Fibroblast of pulmonary artery (primary cell): ENCODE results near the gene RHOT2.

Experiments used
- DNase-seq: peaks from one replicate; pipeline ENCODE4 v3.0.0-alpha.2; 2010; ENCODE audit warnings: low read depth
- H3K4me3 ChIP-seq: replicated peaks from 2 replicates; pipeline ENCODE4 v1.5.1; 2011; ENCODE audit warnings: low read depth, mild to moderate bottlenecking, control low read depth, low read length, moderate library complexity
- TF ChIP-seq, protein P1 (sequence below): IDR thresholded peaks from 2 replicates; pipeline ENCODE4 v1.5.1; 2011; ENCODE audit warnings: mild to moderate bottlenecking, control low read depth, low read length, inconsistent platforms; ENCODE audit errors: missing control alignments

The RHOT2 gene

GRCh38 chr16:637081-638018, 30.6 kb upstream of the RHOT2 start:
- TF ChIP-seq, protein P1, sequence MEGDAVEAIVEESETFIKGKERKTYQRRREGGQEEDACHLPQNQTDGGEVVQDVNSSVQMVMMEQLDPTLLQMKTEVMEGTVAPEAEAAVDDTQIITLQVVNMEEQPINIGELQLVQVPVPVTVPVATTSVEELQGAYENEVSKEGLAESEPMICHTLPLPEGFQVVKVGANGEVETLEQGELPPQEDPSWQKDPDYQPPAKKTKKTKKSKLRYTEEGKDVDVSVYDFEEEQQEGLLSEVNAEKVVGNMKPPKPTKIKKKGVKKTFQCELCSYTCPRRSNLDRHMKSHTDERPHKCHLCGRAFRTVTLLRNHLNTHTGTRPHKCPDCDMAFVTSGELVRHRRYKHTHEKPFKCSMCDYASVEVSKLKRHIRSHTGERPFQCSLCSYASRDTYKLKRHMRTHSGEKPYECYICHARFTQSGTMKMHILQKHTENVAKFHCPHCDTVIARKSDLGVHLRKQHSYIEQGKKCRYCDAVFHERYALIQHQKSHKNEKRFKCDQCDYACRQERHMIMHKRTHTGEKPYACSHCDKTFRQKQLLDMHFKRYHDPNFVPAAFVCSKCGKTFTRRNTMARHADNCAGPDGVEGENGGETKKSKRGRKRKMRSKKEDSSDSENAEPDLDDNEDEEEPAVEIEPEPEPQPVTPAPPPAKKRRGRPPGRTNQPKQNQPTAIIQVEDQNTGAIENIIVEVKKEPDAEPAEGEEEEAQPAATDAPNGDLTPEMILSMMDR = no peak
- H3K4me3 ChIP-seq = peak overlapping the region; percentile 74
- peak; percentile 89 for DNase-seq

DNA sequence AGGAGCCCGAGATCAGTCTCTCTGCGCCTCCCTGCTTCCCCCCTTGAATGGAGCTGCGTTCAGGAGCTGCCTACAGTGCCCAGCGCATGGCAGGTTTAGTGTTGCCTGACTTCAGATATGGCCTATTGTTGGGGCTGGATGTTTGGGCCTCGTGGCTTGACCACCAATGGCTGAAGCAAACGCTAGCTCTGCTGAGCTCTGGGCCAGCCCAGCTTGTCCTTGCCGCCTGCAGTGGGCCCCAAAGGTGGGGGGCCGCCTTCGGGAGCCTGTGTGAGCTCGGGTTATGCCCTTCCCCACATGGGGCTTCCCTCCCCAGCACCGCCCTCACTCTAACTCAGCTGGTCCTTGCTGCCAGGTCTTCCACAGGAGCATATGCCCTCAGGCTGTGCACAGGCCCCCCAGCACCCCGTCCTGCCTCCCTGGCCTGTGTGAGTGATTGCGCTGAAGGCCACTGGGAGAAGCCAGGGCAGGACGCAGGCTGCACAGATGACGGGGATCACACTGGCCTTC, 29.8 kb upstream of the RHOT2 start:
- TF ChIP-seq, protein P1 = no peak
- no peak for DNase-seq
- H3K4me3 ChIP-seq = no peak overlapping the region

- TF ChIP-seq, protein P1 = no peak
- DNase-seq = no peak
- H3K4me3 ChIP-seq = no peak overlapping the region
Measured at GRCh38 chr16:638836-639235, 29.1 kb upstream of the RHOT2 start.

DNA sequence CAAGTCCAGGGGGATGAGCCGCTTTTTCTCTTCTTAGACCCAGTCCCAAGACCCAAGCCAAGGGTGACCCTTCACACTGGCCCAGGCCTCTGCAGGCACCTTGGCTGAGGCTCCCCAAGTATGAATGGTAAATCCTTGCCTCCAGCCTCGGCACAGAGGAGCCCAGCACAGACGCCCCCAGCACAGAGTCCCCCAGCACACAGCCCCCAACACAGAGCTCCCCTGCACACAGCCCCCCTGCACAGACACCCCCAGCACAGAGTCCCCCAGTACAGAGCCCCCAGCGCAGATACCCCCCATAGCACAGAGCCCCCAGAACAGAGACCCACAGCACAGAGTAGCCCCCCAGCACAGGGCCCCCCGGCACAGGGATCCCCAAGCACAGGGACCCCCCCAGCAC, 27.3 kb upstream of the RHOT2 start:
- TF ChIP-seq, protein P1 = no peak
- peak overlapping the region; percentile 70 for H3K4me3 ChIP-seq

DNA sequence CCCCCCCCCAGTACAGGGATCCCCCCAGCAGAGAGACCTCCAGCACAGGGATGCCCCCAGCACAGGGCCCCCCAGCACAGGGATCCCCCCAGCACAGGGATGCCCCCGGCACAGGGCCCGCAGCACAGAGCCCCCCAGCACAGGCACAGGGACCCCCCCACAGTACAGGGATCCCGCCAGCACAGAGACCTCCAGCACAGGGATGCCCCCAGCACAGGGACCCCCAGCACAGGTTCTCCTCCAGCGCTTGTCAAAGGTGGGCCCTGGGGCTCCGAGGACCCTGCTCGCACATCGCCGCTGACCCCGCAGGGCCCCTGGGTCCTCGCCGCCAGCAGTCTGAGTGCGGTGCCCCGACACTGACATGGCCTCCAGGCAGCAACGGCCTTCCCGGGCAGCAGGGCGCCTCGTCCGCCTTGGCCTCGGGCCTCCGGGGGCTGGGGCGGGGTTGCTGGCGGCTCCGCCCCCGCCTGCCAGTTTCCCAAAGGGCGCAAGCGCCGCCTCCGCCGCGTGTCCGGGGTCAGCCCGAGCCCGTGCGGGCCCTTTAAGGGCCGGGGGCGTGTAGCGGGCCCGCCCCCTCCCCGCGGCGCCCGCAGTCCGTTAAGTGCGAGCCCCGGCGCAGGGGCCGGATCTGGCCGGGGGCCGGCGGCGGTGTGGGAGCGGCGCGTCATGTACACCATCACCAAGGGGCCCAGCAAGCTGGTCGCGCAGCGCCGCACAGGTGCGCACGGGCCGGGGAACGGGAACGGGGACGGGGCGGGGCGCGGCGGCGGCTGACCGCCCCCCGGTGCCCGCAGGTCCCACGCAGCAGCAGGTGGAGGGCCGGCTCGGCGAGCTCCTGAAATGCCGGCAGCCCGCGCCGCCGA, 26.4 kb upstream of the RHOT2 start, which contains the start of gene MCRIP2:
TSS of gene MCRIP2 (plus strand) at position 503 of the 863 bp plus-strand sequence. CDS start at position 667, 164 bp downstream.
- peak; percentile 71 for DNase-seq
- TF ChIP-seq, protein P1 = no peak
- H3K4me3 ChIP-seq = peak within 1 kb of the TSS; percentile 70

More for the DNA sequence above, 27.3 kb upstream of the RHOT2 start:
- DNase-seq = no peak

- no peak for DNase-seq
- TF ChIP-seq, protein P1 = no peak
- H3K4me3 ChIP-seq = peak overlapping the region; percentile 70
Measured at GRCh38 chr16:642189-643049, 25.5 kb upstream of the RHOT2 start.
